Ureter (tissue), 1 donor: ENCODE measurements around the gene BUB1B. TPM values are rescaled to one million over a fixed set of nuclear protein-coding genes. Genes with fewer than 3 reads are reported as not detected.

Source experiments
- DNase-seq: peaks from one replicate; pipeline ENCODE4 v3.0.0-alpha.2; 2020; ENCODE audit warnings: low spot score
- total RNA-seq: library from RNA; stranded (reverse); gene quantifications from one replicate; pipeline ENCODE4 v1.2.4, GENCODE V29; 2023
- donor health status: DM: yes; HTN: yes; CAD: no.

The BUB1B gene
- total RNA-seq, 1 donor from 2014 or later: 1.9 TPM

DNA sequence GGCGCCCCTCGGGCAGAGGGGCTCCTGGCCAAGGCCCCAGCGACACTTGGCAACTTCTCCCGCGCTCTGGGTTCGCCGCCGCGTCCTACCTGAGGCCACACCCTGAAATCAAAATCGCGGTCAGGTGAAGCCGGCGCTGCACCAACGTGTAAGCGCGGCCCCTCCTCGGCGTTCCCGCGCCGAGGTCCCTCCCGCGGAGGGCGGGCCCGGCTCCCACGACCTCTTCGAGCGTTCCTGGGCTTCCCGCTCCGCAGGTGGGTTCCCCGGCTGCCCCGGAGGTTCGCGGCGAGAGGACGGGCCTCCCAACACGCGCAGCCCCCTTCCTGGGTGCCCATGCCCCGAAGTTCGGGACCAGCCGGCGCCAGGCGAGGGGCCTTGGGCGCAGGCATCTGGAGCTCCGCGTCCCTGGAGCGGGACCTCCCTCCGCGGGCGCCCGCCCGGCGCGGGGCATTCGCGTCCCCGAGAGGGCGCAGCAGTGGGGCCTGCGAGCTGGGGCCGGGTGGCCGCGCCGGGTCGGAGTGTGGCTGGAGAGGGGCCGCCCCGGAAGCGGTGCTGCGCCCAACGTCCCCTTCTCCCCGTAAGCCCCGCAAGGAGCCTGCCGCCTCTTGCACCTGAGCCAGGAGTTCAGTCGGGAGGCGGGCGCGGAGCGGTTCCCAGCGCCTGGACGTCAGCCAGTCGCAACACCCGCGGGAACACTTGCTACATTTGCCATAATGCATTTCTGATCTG, 91.7 kb downstream of the BUB1B start:
- DNase-seq: peak; percentile 64

DNA sequence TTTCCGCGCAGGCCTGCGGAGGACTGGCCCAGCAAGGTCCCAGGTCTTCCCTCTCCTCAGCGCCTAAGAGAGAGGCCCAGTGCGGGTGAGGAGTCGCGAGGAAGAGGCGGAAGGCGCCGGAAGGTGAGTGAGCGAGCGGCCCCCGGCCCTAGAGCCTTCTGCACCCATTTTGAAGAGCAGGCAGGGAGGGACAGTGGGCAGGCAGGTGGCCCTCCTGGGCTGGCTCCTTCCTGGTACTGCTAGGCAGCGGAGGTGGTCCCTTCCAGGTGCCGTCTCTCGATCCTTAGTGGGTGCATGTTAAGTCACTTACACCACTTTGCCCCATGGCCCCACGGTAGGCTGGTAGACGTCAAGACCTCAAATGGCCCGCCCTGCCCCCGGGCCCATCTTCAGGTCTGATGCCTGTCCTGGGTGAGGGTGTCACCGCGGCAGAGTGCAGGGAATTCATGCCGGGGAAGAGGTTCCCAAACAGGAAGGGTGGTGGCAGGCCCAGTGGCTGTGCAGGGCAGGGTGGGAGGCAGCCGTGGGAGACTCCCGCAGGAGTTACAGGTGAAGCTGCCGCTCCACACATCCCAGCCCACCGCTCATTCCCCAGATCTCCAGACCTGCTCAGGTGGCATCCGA, 92.4 kb downstream of the BUB1B start:
- no peak for DNase-seq

- no peak for DNase-seq
These were observed 93.6 kb downstream of the BUB1B start for GRCh38 chr15:40254452-40254851.

DNA sequence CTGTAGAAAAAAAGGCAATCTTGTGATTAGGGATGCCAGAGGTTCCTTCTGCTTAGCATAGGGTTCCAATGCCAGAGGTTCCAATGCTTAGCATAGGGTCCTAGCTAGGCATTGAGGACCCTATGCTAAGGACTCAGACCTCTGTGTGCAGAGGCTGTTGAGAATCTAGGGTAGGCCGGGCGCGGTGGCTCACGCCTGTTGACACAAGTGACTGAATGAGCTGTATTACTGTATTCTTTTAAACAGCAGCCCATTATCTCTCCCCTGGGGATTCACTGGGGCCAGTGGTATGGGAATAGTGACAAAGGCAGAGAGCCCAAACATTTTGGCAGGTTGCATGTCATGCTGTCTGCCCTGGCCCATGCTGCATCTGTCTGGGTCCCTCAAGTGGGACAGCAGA, 94.2 kb downstream of the BUB1B start:
- DNase-seq: no peak

- no peak for DNase-seq
These were observed 95.9 kb downstream of the BUB1B start for GRCh38 chr15:40256638-40257235.

- DNase-seq: no peak
These were observed 97.0 kb downstream of the BUB1B start for GRCh38 chr15:40257656-40258450.

- DNase-seq: no peak
These were observed 97.7 kb downstream of the BUB1B start for GRCh38 chr15:40258544-40258943.

DNA sequence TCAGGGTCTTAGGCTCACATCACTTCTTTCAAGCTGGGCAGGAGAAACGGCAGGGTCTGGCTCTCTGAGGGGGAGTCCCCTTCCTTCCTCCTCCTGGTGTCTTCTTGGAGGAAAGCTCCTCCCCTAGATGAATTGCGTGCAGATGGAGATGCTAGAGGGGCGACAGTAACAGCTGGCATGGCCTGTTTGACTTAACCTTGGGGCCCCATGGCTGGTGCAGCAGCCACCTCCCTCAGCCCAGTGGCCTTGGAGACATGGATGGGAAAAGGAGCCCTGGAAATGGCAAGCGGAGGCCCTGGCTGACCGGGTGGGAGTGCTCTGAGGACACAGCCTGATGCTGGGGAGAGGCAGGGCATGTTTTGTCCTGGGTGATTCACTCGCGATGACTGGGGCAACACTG, 98.2 kb downstream of the BUB1B start:
- DNase-seq: no peak

DNA sequence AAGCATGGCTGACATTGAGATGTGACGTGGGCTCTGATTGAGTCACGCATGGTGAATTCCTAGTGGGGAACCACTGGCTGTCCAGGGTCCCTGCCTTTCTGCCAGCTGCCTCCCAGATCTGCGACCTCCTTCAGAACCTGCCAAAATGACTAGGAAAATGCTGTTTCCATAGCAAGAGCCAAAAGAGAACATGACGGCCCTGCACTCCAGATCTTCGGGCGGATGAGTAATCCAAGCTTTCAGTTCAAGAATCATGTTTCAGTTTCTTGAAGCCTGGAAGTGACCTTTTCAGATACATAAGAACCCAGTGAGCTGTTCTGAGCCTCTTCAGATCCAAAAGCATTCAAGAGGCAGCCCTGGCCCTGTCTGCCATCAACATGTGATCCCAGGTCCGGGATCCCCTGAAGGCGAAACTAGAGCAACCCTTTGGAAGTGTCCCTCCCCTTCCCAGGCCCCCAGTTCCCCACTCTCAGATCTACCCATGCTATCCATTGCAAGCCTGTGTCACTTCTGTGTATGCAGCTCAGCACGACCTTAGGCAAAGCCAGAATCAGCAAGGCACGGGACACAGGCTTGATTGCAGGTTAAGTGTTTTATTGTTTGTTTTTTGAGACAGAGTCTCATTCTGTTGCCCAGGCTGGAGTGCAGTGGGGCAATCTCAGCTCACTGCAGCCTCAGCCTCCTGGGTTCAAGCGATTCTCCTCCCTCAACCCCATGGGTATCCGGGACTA, 102.3 kb downstream of the BUB1B start:
- DNase-seq: no peak

GRCh38 chr15:40264321-40265153, 103.7 kb downstream of the BUB1B start:
- DNase-seq: no peak

- DNase-seq: no peak
These were observed 104.5 kb downstream of the BUB1B start for GRCh38 chr15:40265355-40265754.

DNA sequence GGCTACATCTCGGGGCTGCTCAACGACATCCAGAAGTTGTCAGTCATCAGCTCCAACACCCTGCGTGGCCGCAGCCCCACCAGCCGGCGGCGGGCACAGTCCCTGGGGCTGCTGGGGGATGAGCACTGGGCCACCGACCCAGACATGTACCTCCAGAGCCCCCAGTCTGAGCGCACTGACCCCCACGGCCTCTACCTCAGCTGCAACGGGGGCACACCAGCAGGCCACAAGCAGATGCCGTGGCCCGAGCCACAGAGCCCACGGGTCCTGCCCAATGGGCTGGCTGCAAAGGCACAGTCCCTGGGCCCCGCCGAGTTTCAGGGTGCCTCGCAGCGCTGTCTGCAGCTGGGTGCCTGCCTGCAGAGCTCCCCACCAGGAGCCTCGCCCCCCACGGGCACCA, 105.0 kb downstream of the BUB1B start:
- no peak for DNase-seq

DNA sequence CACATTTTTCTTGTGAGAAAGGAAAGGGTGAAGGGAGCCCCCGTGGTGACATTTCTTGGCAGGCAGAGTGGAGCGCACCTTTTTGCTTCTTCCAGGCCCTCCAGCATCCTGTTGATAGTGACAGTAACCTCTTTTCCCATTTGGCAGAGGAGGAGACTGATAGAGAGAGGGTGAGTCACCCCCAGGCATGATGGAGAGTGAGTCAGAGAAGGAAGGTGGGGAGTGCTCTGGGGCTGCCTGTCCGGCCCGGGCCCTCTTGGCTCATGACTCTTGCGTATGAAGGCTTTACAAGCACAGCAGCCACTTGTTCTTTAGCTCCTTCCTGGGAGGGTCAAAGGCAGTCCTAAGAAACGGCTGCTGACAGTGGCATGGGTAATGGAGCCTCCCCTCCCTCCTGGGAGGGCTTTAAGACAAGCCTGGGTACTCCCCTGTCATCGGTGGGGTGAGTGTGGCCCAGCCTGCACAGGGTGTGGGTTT, 106.0 kb downstream of the BUB1B start:
- peak; percentile 65 for DNase-seq

GRCh38 chr15:40267670-40268069, 106.8 kb downstream of the BUB1B start:
- no peak for DNase-seq

- no peak for DNase-seq
These were observed 108.7 kb downstream of the BUB1B start for GRCh38 chr15:40269604-40270003.

DNA sequence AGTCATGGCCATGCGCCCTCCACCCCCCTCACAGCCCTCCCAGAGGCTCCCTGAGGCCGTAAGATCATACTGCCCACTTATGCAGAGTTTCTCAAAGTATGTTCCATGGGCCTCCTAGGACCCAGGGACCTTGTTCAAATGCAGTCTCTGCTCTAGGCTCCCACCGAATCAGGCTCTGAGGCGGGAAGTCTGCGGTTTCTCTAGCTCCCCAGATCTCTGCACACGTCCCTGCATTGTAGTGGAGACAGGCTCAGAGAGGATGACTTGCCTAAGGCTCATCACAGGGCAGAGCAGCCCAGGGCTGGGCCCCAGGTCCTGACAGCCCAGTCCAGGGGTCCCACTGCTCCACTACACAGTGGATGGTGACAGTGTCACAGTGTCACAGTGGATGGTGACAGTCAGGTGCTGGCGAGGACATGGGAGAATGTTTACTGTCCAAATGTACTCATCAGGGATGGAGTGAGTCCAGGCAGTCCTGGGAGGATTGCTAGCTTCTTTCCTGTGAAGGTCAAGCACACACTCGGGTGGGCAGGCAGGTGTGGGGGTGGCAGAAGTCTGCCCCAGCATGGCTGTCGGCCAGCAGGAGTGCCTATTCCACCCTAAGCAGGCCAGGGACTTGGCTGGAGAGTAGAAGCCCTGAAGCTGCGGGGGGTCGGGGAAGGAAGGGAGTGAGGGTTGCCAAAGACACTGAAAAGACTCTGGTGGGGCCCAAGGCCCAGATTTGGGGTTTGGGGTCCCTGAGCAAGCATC, 109.6 kb downstream of the BUB1B start:
- DNase-seq: no peak
